ENCODE results near the gene ERBB4.
"Not testable (repeated sequence)": the region's sequence is repeated elsewhere in the genome, so short reads cannot be mapped to it uniquely, and the experiment has no call there.

Gene ERBB4

DNA sequence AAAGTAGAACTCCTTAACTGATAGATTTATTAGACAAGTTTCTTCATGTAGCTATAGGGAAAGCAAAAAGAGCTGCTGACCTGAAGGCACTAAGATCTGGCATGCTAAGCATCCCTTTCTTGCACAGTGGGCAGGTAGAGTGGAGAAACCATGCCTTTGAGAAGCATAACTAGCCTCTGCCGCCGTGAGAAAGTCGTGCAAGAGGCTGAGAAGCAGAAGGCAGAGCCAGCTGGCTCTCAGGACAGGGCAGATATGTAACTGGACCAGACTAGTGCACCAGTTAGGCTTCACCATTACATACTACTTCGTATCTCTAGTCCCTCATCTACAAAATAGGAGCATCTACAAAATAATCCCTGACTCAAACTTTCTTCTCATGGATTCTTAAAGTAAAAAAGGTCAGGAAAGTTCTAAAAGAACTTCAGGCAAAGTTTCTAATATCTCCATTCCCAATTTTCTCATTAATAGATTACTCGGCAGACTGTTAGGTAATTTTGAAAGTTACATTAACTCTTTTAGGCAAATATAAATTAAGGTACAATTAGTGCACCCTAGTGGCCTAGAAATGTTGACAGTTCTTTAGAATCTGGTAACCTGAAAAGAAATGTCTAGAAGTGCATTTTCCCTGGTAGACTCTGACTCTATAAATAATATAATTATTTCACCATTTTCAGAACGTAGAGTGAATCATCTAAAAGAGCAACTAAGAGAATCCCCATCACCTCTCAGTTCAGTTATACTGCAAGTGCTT lies 10.3 kb downstream of the ERBB4 start:
- no peak for DNase-seq

DNA sequence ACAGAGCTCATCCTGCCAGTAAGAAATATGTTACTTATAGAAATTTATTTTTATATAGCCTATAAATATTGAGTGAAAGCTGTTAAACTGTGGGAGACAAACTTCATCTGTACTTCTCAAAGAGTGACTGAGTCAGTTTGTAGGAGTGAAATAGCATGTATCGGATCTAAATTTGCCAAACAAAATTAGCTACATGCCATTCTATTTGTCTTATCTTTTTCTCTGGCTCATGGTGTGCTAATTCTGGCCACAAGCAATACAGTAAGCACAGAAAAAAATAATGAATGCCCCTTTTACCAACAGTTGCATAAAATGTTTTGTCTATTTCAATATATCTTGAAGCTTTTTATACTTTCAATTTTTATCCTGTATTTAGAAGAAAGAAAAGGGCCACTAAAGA lies 12.5 kb downstream of the ERBB4 start:
- no peak for DNase-seq

DNA sequence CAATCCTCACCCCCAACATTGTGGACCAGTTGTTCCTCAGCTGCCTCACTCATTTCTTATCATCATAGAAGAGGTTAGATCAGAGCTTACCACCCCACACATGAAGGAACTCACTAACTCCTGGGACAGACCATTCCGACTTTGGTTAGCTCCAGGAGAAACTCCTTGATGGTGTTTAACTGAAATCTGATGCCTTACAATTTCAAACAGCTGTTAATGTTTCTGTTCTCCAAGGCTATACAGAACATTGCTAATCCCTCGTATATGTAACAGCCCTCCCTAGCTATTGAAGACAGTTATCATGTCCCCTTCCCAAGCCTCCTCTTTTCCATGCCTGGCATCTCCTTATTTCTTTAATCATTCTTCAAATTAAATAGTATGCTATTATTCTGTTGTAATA lies 14.8 kb downstream of the ERBB4 start:
- peak; percentile 50 for DNase-seq

DNA sequence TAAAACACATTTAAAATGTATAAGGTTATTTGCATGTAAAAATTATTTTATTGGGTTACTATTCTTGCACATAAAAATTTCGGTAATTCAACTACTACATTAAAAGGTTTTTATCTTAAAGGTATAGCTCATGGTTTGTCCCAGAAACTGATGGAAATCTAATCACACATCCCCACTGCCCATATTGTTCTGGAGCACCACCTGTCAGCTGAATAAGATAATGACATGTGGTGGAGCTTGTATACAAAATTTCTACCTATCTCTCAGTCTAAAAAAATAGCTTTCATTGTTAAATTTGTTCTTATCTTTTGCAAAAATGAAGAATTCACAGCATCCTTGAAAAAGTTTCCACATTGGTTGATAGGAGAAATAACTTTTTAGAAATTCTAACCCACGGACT lies 18.3 kb downstream of the ERBB4 start:
- peak; percentile 36 for DNase-seq

DNA sequence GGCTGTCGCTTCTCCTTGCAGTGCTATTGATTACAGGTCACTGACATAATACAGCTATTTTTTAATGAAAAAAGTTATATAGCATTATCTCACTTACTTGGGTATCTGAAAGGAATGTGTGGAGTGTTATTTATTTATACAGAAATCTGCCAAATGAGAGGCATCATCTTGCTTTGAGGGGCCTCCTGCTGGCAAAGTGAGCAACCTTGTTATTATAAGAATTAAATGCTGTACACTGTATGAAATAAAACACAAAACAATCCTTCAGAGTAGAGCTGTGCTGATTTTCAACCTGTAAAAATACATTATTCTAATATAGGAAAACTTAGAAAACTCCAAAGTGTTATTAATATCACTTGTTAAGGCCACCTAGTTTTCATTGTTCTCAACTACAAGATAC lies 20.9 kb downstream of the ERBB4 start:
- DNase-seq, result no peak

GRCh38 chr2:212505586-212505985 lies 33.0 kb downstream of the ERBB4 start:
- no peak for DNase-seq

- DNase-seq, result peak; percentile 27
These were observed 43.6 kb downstream of the ERBB4 start for GRCh38 chr2:212495046-212495445.

GRCh38 chr2:212494418-212495020 lies 44.1 kb downstream of the ERBB4 start:
- DNase-seq, result peak; percentile 58

DNA sequence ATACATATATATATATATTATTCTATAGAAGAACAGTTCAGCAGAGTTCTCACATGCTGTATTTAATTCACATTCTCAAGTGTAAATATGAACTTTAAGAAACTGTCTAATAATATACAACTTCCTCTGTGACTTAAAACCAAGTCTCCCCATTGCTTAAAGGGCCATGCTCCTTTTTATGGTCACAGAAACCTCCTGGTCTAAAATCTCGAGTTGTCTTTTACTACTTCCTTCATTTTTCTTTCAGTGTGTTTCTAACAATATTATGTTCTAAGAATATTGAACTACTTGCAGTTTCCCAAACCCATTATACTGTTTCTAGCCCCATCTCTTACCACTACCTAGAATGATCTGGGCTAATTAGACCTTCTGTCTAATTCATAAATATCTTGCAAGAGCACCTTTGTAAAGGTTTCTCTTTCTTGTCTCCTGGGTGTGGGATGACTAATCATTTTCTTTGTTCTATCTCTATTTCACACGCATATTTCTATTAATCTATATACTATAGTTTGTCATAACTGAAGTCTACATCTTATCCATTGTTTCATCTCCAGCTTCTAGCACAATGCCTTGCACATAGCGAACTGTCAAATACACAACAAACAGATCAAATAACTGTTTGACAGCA lies 48.8 kb downstream of the ERBB4 start:
- DNase-seq, result no peak

DNA sequence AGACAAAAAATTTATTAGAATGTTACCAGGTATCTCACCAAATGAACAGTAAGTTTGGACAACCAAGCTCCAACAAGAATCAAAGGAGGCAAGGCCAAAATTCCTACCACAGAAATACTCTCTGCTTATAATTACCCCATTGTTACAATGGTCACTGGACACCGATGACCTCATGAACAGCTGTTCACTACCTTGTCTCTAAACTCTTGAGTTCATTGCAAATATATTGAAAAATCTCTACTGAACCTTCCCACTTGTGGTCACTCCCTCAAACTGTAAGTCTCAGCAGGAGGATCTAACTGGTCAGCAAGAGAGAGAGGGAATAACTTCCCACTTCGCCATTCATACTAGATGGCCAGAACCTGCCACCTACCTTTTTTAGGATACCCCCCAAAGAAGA lies 50.0 kb downstream of the ERBB4 start:
- DNase-seq, result no peak

DNA sequence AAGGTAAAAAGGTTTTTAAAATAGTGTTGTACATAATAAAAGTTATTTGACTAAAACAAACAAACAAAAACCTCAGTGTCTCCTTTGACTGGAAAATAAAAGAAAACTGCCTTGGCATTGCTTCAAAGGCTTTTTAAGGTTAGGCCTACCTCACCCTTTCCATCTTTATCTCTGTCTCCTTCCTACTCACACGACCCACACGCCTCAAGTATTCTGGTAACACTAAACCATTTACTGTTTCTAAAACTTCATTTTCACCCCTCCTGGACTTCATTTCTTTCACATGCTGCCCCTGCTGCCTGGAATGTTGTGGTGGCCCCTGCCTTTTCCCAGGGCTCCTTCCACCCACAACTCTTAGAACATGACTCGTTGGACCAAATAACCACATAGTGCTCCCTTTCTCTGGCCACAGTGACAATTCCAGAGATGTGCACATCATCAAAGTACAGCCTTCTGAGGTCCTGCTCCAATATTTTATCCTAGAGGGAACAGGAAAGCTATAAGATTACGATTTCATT lies 54.0 kb downstream of the ERBB4 start:
- peak; percentile 36 for DNase-seq

GRCh38 chr2:212480447-212480846 lies 58.2 kb downstream of the ERBB4 start:
- peak; percentile 75 for DNase-seq

DNA sequence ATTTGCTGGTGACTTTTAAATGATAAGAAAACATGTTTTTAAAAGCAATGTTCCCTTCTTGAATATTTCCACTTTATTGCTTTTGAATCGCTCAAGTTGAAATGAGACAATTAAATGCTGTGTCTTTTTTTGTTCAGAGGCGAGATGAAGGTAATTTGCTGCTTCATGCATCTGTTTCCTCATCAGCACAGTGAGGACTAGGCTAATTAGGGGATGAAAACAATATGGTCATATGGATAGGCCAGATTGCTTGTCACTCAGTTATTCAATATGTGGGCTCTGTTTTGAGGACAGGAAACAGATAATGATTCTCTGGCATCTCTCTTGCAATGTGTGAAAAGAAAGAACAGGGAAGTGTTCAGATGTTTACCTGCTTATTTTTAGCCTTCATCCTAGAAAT lies 61.0 kb downstream of the ERBB4 start:
- DNase-seq, result peak; percentile 75

DNA sequence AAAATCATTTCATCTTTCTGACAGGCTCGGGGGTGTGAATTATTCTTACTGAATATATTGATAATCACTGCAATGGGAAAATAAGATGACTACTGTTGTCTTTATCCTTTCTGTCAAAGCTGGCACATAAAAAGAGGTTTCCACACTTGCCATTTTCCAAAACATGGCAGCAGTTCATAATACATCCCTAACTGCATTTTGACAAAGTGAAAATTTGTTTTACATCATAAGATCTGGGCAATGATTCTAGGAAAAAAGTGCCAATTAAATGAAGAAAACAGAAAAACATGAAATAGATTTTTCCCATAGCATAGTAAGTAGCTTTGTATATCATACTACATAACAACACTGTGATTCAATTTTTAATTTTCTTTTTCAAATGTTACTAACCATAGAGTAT lies 65.4 kb downstream of the ERBB4 start:
- no peak for DNase-seq

GRCh38 chr2:212467551-212467950 lies 71.1 kb downstream of the ERBB4 start:
- DNase-seq, result not testable (repeated sequence)

- DNase-seq, result no peak
These were observed 73.1 kb downstream of the ERBB4 start for GRCh38 chr2:212465456-212465855.

- not testable (repeated sequence) for DNase-seq
These were observed 76.9 kb downstream of the ERBB4 start for GRCh38 chr2:212461708-212462107.

DNA sequence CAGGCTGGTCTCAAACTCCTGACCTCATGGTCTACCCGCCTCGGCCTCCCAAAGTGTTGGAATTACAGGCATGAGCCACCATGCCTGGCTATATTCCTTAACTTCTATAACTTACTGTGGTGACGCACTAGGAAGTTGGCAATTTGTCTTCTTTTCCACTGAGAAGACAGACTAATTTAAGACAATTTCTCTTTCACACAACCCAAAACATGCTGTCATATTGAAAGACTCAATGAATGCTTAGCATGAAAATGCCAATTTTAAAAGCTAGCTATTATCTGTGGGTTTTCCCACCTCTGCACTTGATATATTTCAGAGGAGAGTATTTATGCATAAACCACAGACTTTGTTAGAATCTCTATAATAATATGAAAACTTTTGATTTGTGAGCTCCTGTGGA lies 84.5 kb downstream of the ERBB4 start:
- no peak for DNase-seq

DNA sequence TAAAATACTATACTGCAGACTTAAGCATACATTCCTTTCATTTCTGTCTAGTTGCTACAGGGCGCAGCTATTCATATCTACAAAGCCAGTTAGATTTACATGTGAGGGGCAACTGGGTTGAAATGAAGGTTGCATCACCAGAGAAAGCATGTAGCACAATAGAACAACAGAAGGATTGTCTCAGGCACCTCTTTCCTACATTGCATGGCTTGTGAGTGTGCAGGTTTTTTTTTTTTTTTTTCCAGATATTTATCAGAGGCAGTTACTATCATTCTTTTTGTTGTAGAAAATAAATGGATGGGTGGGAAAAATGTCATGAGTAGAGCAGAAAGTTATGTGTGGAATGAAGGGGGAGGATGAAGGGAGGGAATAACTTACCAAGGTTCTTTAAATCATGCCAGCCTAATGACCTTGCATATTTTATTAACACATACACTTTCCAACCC lies 86.8 kb downstream of the ERBB4 start:
- DNase-seq, result no peak

DNA sequence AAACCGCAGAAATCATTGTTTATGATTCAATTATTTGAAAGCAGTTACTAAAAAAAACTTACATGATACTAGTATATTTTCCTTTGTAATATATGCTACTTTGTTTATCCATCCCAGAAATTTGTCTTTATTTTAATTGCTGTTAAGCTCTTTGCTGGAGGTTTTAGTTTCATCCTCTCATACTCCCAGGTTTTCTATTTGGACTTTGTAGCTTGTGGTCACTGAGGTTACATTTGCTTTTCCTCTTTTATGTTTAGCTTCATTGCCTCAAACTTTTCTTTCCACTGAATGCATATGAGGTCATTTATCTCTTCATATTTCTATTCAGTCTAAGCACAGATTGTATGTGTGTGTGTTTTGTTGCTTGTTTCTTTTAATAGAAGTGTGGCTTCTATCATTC lies 89.9 kb downstream of the ERBB4 start:
- DNase-seq, result no peak

DNA sequence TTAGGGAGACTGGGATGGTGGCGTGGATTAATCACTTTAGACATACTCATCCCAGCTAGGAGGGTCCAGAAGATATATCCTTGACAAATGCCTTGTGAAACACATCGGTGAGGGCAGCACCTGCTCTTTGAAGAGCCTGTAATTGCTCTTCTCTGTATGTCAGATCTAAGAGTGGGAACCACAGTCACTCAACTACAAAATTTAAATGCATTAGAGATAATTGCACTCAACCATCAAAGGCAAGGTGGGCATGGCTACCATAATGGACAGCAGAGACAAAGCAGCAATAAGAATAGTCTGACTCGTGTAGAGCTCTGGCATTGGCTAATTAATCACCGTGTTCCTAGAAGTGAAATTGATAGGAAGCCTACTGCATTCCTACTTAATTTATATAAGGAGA lies 96.8 kb downstream of the ERBB4 start:
- DNase-seq, result no peak

DNA sequence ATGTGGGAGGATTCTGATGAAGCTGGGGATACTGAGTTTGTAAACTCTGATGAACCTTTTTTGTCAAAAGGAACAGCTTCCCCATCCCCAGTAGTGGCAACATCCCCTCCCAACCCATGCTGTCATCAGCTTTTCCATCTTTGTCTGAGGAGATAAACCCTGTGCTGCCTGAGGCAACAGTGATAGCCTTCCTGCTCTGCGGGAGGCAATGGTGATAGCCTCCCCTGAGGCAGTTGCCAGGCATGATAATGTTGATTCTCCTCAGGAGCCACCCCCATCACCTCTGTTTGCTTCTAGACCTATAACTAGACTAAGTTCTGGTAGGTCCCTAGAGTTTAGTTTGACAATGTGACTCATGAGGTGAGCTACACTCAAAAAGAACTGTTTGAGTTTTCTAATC lies 97.5 kb downstream of the ERBB4 start:
- DNase-seq, result no peak

GRCh38 chr2:212428681-212429478 lies 109.7 kb downstream of the ERBB4 start:
- no peak for DNase-seq
